SK-N-SH treated with all-trans-retinoic acid at 6 μM for 48 hours (cell line): ENCODE results near the gene PARVB.

Source experiments
- ATAC-seq: fragments of 200-7000 bp; cut with Tn5 transposase; 3 replicates; pipeline ENCODE4 v1.9.1; 2020; ENCODE audit warnings: mild to moderate bottlenecking, moderate library complexity
- ARNTL ChIP-seq: fragments of 450-650 bp; formaldehyde crosslinking; IDR thresholded peaks from 2 replicates; pipeline ENCODE4 v1.5.0; 2020; ENCODE audit warnings: low read depth, mild to moderate bottlenecking, moderate library complexity, borderline replicate concordance
- BACH2 ChIP-seq: fragments of 250-450 bp; sonication (Bioruptor Pico); IDR thresholded peaks from 2 replicates; pipeline ENCODE4 v1.9.0; 2021; ENCODE audit warnings: mild to moderate bottlenecking, borderline replicate concordance
- CREB5 ChIP-seq: fragments of 250-450 bp; sonication (Bioruptor Pico); IDR thresholded peaks from 2 replicates; pipeline ENCODE4 v1.5.1; 2020; ENCODE audit warnings: low read depth, mild to moderate bottlenecking, moderate library complexity
- CSDC2 ChIP-seq: fragments of 250-450 bp; sonication (Bioruptor Pico); IDR thresholded peaks from 2 replicates; pipeline ENCODE4 v1.5.0; 2020; ENCODE audit warnings: mild to moderate bottlenecking, moderate library complexity
- ESRRG ChIP-seq: fragments of 250-450 bp; sonication (Bioruptor Pico); IDR thresholded peaks from 2 replicates; pipeline ENCODE4 v1.6.1; 2021; ENCODE audit warnings: mild to moderate bottlenecking
- ISL1 ChIP-seq: fragments of 250-450 bp; sonication (Bioruptor Pico); IDR thresholded peaks from 2 replicates; pipeline ENCODE4 v2.1.2; 2022; ENCODE audit warnings: mild to moderate bottlenecking, moderate library complexity
- OSR1 ChIP-seq: fragments of 250-450 bp; sonication (Bioruptor Pico); IDR thresholded peaks from 2 replicates; pipeline ENCODE4 v1.8.0; 2022; ENCODE audit warnings: moderate library complexity, mild to moderate bottlenecking, inconsistent platforms
- PATZ1 ChIP-seq: fragments of 250-450 bp; sonication (Bioruptor Pico); IDR thresholded peaks from 2 replicates; pipeline ENCODE4 v1.8.0; 2020; ENCODE audit warnings: mild to moderate bottlenecking, moderate library complexity, borderline replicate concordance
- POU6F1 ChIP-seq: fragments of 250-450 bp; sonication (Bioruptor Pico); IDR thresholded peaks from 2 replicates; pipeline ENCODE4 v1.8.0; 2021; ENCODE audit warnings: low read depth, mild to moderate bottlenecking, moderate library complexity, borderline replicate concordance
- PPARA ChIP-seq: fragments of 250-450 bp; sonication (Bioruptor Pico); IDR thresholded peaks from 2 replicates; pipeline ENCODE4 v1.5.0; 2020; ENCODE audit warnings: mild to moderate bottlenecking, borderline replicate concordance
- RARB ChIP-seq: fragments of 250-450 bp; sonication (Bioruptor Pico); IDR thresholded peaks from 2 replicates; pipeline ENCODE4 v1.8.0; 2021; ENCODE audit warnings: mild to moderate bottlenecking, moderate library complexity
- TCF4 ChIP-seq: fragments of 250-450 bp; sonication (Bioruptor Pico); IDR thresholded peaks from 2 replicates; pipeline ENCODE4 v1.8.0; 2021; ENCODE audit warnings: mild to moderate bottlenecking, moderate library complexity, borderline replicate concordance
- TOX ChIP-seq: fragments of 250-450 bp; sonication (Bioruptor Pico); IDR thresholded peaks from 2 replicates; pipeline ENCODE4 v1.8.0; 2021; ENCODE audit warnings: mild to moderate bottlenecking, moderate library complexity, borderline replicate concordance
- TSHZ2 ChIP-seq: fragments of 250-450 bp; sonication (Bioruptor Pico); IDR thresholded peaks from 2 replicates; pipeline ENCODE4 v1.5.0; 2020; ENCODE audit warnings: mild to moderate bottlenecking, moderate library complexity
- ZC3H10 ChIP-seq: fragments of 250-450 bp; sonication (Bioruptor Pico); IDR thresholded peaks from 2 replicates; pipeline ENCODE4 v1.5.1; 2021; ENCODE audit warnings: mild to moderate bottlenecking, moderate library complexity
- ZFP3 ChIP-seq: fragments of 250-450 bp; sonication (Bioruptor Pico); IDR thresholded peaks from 2 replicates; pipeline ENCODE4 v1.5.0; 2020; ENCODE audit warnings: mild to moderate bottlenecking, moderate library complexity
- ZFP30 ChIP-seq: fragments of 450-650 bp; formaldehyde crosslinking; IDR thresholded peaks from 2 replicates; pipeline ENCODE4 v1.5.0; 2022; ENCODE audit warnings: mild to moderate bottlenecking, moderate library complexity
- ZNF565 ChIP-seq: fragments of 450-650 bp; formaldehyde crosslinking; conservative IDR thresholded peaks from 2 replicates; pipeline ENCODE4 v1.5.0; 2020; ENCODE audit warnings: low read depth, mild to moderate bottlenecking, moderate library complexity
- ZNF8 ChIP-seq: fragments of 450-650 bp; formaldehyde crosslinking; IDR thresholded peaks from 2 replicates; pipeline ENCODE4 v1.5.0; 2020; ENCODE audit warnings: mild to moderate bottlenecking, moderate library complexity

The PARVB gene

GRCh38 chr22:44068422-44069191 is 44.5 kb downstream of the PARVB start:
- ATAC-seq: no peak
- no peak for TF ChIP-seq RARB (CRISPR knock-in tag)
- no peak for TF ChIP-seq CREB5 (CRISPR knock-in tag)
- TF ChIP-seq OSR1: no peak
- TF ChIP-seq ISL1 (CRISPR knock-in tag): no peak
- TF ChIP-seq TCF4 (CRISPR knock-in tag): no peak
- TF ChIP-seq ARNTL (CRISPR knock-in tag): no peak
- no peak for TF ChIP-seq BACH2 (CRISPR knock-in tag)
- no peak for TF ChIP-seq PATZ1 (CRISPR knock-in tag)

GRCh38 chr22:44070029-44070428 is 45.9 kb downstream of the PARVB start:
- no peak for TF ChIP-seq TOX
- no peak for TF ChIP-seq POU6F1
- TF ChIP-seq CREB5 (CRISPR knock-in tag): no peak
- TF ChIP-seq ZNF565 (CRISPR knock-in tag): no peak
- no peak for TF ChIP-seq RARB (CRISPR knock-in tag)
- no peak for TF ChIP-seq OSR1
- TF ChIP-seq, all 23 proteins: peak for 0
- no peak for ATAC-seq

GRCh38 chr22:44071781-44072326 is 47.8 kb downstream of the PARVB start:
- no peak for ATAC-seq
- TF ChIP-seq CSDC2 (CRISPR knock-in tag) (no peak), ARNTL (CRISPR knock-in tag) (no peak), ESRRG (CRISPR knock-in tag) (no peak), PATZ1 (CRISPR knock-in tag) (no peak), POU6F1 (no peak), ZNF8 (no peak)

GRCh38 chr22:44074337-44074984 is 50.4 kb downstream of the PARVB start:
- ATAC-seq: no peak; the same call in 1 of the 3 replicates
- no peak for TF ChIP-seq ISL1 (CRISPR knock-in tag)
- no peak for TF ChIP-seq ZNF8
- TF ChIP-seq ZC3H10 (CRISPR knock-in tag): no peak
- no peak for TF ChIP-seq TSHZ2
- no peak for TF ChIP-seq ZFP3 (CRISPR knock-in tag)
- no peak for TF ChIP-seq ARNTL (CRISPR knock-in tag)
- no peak for TF ChIP-seq RARB (CRISPR knock-in tag)
- no peak for TF ChIP-seq ESRRG (CRISPR knock-in tag)
- TF ChIP-seq PPARA (CRISPR knock-in tag): no peak
- TF ChIP-seq POU6F1: no peak
- no peak for TF ChIP-seq ZFP30
